COR-L47 (cell line): Measurements from ENCODE around the gene CHST5.
"Not testable (repeated sequence)": the region's sequence is repeated elsewhere in the genome, so short reads cannot be mapped to it uniquely, and the experiment has no call there.

Experiments
- DNase-seq: peaks from one replicate; lab custom pipeline; 2025; lab: John Stamatoyannopoulos, UW

CHST5 gene

GRCh38 chr16:75506107-75506506 is 29.8 kb downstream of the CHST5 start:
- no peak for DNase-seq

DNA sequence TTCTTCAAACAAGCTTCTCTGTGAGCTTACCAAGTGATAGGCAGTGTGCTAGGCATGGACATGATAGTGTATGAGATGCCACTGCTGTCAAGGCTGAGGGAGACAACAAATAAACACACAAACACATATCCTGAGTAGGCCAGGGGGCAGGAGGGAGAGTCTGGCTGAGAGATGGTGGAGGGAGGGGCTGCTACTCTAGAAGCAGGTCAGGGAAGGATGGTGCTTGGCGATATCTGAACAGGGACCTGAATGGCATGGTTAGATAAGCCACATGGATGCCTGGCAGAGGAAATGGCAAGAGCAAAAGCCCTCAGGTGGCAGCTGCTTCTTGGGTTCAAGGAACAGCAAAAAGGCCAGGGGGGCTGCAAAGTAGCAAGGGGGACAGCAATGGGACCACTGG is 32.1 kb downstream of the CHST5 start:
- no peak for DNase-seq

- no peak for DNase-seq
Observed at GRCh38 chr16:75502916-75503605, 32.8 kb downstream of the CHST5 start.

- not testable (repeated sequence) for DNase-seq
Observed at GRCh38 chr16:75501820-75502219, 34.1 kb downstream of the CHST5 start.

- no peak for DNase-seq
Observed at GRCh38 chr16:75501359-75501758, 34.5 kb downstream of the CHST5 start.

DNA sequence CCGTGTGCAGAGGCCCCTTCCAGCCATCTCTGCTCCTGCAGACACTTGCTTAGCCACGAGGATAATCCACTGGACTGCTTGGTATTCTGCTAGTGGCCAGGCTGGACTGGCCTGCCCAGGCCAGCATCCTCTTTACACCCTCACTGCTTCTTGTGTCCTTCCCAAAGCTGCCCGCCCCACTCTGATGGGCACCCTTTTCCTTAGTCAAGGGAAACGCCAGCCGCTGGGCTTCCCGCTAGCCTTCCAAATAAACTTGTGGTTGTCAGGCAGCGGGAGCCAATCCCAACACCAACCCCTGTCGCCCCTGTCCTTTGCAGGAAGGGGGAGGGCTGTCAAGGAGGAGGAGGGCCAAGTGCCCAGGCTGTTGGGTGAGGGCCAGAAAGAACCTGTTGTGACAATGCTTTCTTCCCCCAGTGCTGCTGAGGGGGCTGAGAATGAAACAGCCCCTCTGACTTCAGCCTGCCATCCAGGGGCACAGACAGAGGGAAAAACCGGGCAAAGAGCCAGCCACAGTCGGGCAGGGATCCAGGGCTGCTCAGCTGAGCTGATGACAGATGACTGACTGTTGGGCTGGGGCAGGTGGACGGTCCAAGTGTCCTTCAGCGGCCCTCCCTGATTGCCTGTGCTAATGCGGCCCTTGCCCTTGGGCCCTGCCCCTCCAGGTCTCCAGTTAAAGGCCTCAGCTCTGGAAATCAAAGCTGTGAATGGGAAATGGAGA is 37.1 kb downstream of the CHST5 start:
- peak; percentile 80 for DNase-seq

GRCh38 chr16:75497558-75497957 is 38.4 kb downstream of the CHST5 start:
- no peak for DNase-seq

GRCh38 chr16:75495076-75495674 is 40.7 kb downstream of the CHST5 start, which contains the start of gene CHST6:
Gene CHST6 (minus strand): TSS chr16:75495441. CDS start chr16:75479828, 15,613 bp downstream.
- no peak for DNase-seq

GRCh38 chr16:75494661-75495075 is 41.2 kb downstream of the CHST5 start:
- no peak for DNase-seq

DNA sequence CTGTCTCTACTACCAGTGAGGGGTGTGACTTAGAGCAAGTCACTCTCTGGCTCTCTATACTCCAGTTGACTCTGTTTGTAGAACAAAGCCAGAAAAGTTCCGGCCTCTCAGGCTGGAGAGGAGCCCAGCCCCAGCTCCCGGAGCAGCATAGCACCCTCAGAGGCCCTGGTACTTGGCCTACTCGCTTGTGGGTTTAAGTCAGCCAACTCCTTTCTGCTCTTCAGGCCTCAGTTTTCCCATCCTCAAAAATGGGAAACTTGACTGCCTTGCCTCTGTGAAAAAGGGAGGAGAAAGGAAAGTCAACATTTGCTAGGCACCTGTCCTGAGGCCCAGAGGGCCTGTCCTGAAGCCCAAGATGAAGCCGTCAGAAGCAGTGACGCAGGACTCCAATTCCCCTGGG is 41.7 kb downstream of the CHST5 start:
- no peak for DNase-seq

DNA sequence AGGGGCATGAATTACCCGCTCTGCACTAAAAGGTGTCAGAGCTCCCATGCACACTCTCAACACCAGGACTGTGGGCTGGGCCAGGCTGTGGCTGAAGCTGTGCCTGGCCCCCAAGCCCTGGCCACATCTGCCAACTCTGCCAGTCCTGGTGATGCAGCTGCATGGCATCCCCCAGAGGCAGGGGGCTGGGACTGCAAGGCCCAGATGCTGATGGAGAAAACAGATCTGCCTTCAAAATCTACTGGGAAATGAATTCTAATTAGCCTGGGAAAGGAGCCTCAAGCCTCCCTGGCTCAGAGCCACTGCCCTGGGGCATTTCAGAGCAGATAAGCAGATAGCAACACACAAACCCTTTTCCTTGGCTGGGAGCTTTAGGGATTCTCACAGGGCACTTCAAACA is 44.0 kb downstream of the CHST5 start:
- peak; percentile 60 for DNase-seq

DNA sequence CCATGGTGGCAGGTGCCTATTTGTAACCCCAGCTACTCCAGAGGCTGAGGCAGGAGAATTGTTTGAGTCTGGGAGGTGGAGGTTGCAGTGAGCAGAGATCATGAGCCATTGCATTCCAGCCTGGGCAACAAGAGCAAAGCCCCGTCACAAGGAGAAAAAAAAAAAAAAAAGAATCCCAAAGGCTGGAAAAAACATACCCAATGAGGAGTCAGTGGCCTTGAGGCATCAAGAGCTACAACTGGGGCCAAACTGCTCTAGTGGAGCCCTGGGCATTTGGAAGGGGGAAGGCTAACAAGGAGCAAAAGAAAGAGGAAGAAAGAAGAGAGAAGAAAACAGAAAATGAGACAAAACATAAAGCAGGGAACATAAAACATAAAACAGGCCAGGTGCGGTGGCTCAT is 47.6 kb downstream of the CHST5 start:
- no peak for DNase-seq

DNA sequence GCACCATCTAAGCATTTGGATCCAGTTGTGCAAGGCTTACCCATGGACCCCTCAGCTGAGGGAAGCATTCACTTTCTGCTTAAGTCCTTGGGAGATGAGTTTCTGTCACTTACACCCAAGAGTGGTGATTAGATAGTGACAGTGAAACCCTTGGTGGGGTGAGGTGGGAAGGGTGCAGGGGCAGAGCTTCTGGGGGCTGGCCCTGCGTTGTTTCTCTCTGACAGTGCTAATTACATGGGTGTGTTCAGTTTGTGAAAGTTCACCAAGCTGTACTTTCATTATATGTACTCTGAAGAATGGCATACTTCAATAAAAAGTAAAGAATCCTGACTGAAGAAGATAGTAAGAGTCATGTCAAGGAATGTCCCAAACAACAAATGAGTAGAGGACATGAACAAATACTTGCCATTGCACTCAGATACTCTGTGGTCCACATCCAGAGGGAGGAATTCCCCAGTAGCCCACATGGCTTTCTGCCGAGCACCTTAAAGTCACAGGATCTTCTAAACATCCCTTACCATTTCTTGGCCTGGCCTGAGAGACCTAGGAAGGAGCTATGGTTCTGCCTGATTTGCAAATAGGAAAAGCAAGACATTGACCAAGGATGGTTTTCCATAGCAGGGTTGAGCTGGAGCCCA is 49.1 kb downstream of the CHST5 start:
- DNase-seq, result no peak

GRCh38 chr16:75486014-75486675 is 49.8 kb downstream of the CHST5 start:
- DNase-seq, result no peak

GRCh38 chr16:75485230-75486013 is 50.5 kb downstream of the CHST5 start:
- DNase-seq, result no peak

DNA sequence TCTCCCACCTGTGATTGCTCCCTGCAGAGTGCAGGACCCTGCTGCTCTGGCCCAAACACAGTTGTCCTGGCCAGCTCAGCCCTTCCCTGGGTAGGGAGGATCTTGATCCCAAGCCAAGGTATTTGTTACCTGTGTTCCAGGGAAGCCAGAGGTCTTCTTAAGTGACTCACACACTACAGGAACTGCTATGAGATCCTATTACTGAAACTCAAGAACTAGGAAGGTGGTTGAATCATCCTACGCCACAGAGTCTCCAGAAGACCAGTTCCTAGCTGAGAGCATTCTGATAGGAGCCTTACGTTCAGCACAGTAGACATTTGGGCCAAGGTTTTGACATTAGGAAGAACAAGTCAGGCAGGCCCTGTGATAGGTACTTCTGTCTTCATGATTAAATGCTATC is 52.7 kb downstream of the CHST5 start:
- DNase-seq, result no peak

DNA sequence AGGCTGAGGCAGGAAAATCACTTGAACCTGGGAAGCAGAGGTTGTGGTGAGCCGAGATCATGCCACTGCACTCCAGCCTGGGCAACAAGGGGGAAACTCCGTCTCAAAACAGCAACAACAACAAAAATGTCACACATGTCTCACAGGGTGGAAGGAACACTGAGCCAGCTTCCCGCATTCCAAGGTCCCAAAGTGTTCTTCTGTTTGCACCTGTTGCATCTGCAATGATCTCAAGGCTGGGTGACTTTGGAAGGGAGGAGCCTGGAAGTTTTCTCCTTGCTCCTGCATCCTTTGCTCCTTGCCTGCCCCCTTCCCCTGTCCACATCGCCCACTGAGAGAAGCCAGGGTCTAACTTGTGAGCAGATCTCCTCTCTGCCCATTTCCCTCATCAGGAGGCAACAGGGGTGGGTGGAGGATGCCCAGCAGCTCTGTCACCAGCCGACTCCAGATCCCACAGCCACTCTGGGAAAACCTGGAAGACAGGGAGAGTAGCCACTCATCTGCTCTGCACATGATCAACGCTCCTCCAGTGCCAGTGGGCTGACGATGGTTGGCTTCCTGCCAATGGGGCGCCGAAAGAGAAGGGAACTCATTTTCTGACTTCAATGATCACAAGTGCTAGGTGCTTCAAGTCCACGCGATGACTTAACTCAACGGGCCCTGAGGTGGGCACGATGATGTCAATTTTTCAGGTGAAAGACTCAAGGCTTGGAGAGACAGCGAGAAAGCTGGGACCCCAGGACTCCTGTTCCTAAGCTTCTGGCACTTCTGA is 53.3 kb downstream of the CHST5 start:
- no peak for DNase-seq

- no peak for DNase-seq
Observed at GRCh38 chr16:75481475-75481874, 54.4 kb downstream of the CHST5 start.

GRCh38 chr16:75479421-75479990 is 56.4 kb downstream of the CHST5 start:
- no peak for DNase-seq
